ENCODE measurements around the gene PAEP. TPM values are rescaled to one million over a fixed set of nuclear protein-coding genes. Genes with fewer than 3 reads are reported as not detected.

The PAEP gene
- total RNA-seq, 1 donor from 2014 or later, result not detected

DNA sequence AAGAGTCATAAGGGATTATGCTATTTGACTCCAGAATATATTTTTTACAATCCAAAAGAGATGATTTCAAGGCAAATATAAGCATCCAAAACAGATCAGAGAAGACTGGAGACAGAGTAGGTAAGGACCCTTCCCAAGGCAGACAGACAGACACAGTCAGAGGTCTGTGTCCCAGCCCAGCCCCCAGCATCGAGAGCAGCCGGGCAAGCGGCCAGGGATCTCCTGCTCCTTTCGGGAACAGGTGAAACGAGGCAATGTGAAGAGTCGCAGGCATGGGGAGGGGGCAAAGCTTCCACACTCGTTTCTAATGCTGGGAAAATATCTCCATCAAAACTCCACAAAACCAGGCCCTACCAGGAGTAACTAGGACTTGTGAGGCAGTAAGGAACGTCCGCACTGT is 5.8 kb downstream of the PAEP start:
- peaks cover 54% of the 10 kb centered on the region for H3K27me3 ChIP-seq (ENCODE audit: low read depth)
- intact Hi-C loops (cut with micrococcal nuclease), result no loop called here
- DNase-seq, result no peak

GRCh38 chr9:135568026-135568425 is 6.5 kb downstream of the PAEP start:
- TF ChIP-seq, protein P1, sequence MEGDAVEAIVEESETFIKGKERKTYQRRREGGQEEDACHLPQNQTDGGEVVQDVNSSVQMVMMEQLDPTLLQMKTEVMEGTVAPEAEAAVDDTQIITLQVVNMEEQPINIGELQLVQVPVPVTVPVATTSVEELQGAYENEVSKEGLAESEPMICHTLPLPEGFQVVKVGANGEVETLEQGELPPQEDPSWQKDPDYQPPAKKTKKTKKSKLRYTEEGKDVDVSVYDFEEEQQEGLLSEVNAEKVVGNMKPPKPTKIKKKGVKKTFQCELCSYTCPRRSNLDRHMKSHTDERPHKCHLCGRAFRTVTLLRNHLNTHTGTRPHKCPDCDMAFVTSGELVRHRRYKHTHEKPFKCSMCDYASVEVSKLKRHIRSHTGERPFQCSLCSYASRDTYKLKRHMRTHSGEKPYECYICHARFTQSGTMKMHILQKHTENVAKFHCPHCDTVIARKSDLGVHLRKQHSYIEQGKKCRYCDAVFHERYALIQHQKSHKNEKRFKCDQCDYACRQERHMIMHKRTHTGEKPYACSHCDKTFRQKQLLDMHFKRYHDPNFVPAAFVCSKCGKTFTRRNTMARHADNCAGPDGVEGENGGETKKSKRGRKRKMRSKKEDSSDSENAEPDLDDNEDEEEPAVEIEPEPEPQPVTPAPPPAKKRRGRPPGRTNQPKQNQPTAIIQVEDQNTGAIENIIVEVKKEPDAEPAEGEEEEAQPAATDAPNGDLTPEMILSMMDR (IDR thresholded peaks at IDR 0.05; ENCODE audit: borderline replicate concordance), result no peak
- Histone ChIP-seq H3K27ac (replicated peaks) (no peak overlapping the region), H3K27me3 (ENCODE audit: low read depth) (peaks cover 51% of the 10 kb centered on the region), H3K36me3 (no peaks in the 10 kb centered on the region), H3K9me3 (replicated peaks) (peaks cover 21% of the 10 kb centered on the region), H3K4me1 (no peaks in the 10 kb centered on the region), H3K4me3 (no peak overlapping the region)
- no peak for DNase-seq
- intact Hi-C loops (cut with micrococcal nuclease), result no loop called here

More for the DNA sequence above, 5.8 kb downstream of the PAEP start:
- Histone ChIP-seq H3K4me3 (no peak overlapping the region), H3K9me3 (replicated peaks) (peaks cover 21% of the 10 kb centered on the region), H3K4me1 (no peaks in the 10 kb centered on the region), H3K36me3 (no peaks in the 10 kb centered on the region), H3K27ac (replicated peaks) (no peak overlapping the region)
- TF ChIP-seq, protein P1 (IDR thresholded peaks at IDR 0.05; ENCODE audit: borderline replicate concordance), result no peak

- H3K36me3 ChIP-seq, result no peaks in the 10 kb centered on the region
- no peak overlapping the region for H3K27ac ChIP-seq (replicated peaks)
- no peak for DNase-seq
- peaks cover 51% of the 10 kb centered on the region for H3K27me3 ChIP-seq (ENCODE audit: low read depth)
- peaks cover 21% of the 10 kb centered on the region for H3K9me3 ChIP-seq (replicated peaks)
- intact Hi-C loops (cut with micrococcal nuclease), result no loop called here
- H3K4me3 ChIP-seq, result no peak overlapping the region
- TF ChIP-seq, protein P1 (IDR thresholded peaks at IDR 0.05; ENCODE audit: borderline replicate concordance), result no peak
- no peaks in the 10 kb centered on the region for H3K4me1 ChIP-seq
Observed at GRCh38 chr9:135570456-135570855, 8.9 kb downstream of the PAEP start.

DNA sequence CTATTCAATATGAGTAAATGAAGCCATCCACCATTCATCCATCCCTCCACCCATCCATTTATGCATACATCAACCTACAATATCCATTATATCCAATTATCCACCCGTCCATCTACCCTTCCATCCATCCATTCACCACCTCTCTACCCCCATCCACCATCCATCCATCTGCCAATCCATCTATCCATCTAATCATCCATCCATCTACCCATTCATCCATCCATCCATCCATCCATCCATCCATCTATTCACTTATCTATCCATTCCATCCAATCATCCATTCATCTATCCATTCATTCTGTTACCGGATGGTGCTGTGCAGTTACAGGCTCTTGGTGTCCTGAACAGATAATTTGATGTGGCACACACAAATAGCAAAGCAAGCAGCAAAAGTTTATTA is 10.7 kb downstream of the PAEP start:
- DNase-seq, result no peak
- TF ChIP-seq, protein P1 (IDR thresholded peaks at IDR 0.05; ENCODE audit: borderline replicate concordance), result no peak
- Histone ChIP-seq H3K4me1 (no peaks in the 10 kb centered on the region), H3K36me3 (no peaks in the 10 kb centered on the region), H3K4me3 (no peak overlapping the region), H3K9me3 (replicated peaks) (peaks cover 21% of the 10 kb centered on the region), H3K27ac (replicated peaks) (no peak overlapping the region), H3K27me3 (ENCODE audit: low read depth) (peaks cover 40% of the 10 kb centered on the region)
- intact Hi-C loops (cut with micrococcal nuclease), result no loop called here

DNA sequence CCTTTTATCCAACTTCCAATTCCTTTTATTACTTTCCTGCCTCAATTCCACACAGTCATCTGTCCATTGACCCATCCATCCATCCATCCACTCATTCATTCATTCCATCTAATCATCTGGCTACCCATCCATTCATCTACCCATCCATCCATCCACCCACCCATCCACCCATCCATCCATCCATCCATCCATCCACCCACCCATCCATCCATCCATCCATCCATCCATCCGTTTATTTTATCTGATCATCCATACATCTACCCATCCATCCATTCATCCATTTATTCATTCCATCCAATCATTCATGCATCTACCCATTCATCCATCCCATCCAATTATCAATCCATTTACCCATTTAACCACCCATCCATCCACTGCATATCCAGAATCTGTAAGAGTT is 11.6 kb downstream of the PAEP start:
- TF ChIP-seq, protein P1 (IDR thresholded peaks at IDR 0.05; ENCODE audit: borderline replicate concordance), result no peak
- Histone ChIP-seq H3K27ac (replicated peaks) (no peak overlapping the region), H3K27me3 (ENCODE audit: low read depth) (peaks cover 37% of the 10 kb centered on the region), H3K4me3 (no peak overlapping the region), H3K36me3 (no peaks in the 10 kb centered on the region), H3K4me1 (no peaks in the 10 kb centered on the region), H3K9me3 (replicated peaks) (peaks cover 21% of the 10 kb centered on the region)
- intact Hi-C loops (cut with micrococcal nuclease), result no loop called here
- no peak for DNase-seq

DNA sequence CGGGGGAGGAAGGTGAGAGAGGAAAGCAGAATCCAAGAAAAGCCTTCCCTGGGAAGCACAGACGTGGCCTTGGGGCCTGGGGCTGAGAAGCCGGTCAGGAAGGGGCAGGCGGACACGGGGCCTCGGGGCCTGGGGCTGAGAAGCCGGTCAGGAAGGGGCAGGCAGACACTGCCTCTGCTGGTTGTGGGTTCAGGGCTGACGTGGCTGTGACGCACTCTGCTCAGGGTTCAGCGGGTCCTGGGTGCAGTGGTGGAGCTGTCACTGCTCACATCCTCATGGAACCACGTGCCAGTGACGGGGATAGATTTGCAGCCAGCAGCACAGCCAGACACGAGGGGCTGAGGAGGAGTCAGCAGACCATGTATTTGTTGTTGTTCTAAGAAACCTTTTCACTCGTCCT is 12.8 kb downstream of the PAEP start:
- peaks cover 13% of the 10 kb centered on the region for H3K9me3 ChIP-seq (replicated peaks)
- no peaks in the 10 kb centered on the region for H3K4me1 ChIP-seq
- H3K36me3 ChIP-seq, result no peaks in the 10 kb centered on the region
- TF ChIP-seq, protein P1 (IDR thresholded peaks at IDR 0.05; ENCODE audit: borderline replicate concordance), result no peak
- peaks cover 41% of the 10 kb centered on the region for H3K27me3 ChIP-seq (ENCODE audit: low read depth)
- H3K27ac ChIP-seq (replicated peaks), result no peak overlapping the region
- H3K4me3 ChIP-seq, result no peak overlapping the region
- intact Hi-C loops (cut with micrococcal nuclease), result no loop called here
- no peak for DNase-seq

Measured in left ventricle myocardium inferior (tissue), 1 donor.